SU-DHL-6 (cell line): Measurements from ENCODE around the gene KLK10.
"Not testable (repeated sequence)": the region's sequence is repeated elsewhere in the genome, so short reads cannot be mapped to it uniquely, and the experiment has no call there.

ENCODE experiments used
- H2AFZ ChIP-seq: fragments of 200-600 bp; sonication (generic); 2 replicates; pipeline ENCODE4 v1.6.1; 2014; ENCODE audit warnings: low read depth, mild to moderate bottlenecking, moderate library complexity, mixed read lengths, antibody characterized with exemption, low read length; ENCODE audit not compliant: severe bottlenecking
- H3F3A ChIP-seq: fragments of 200-600 bp; shearing (Covaris generic); 2 replicates; pipeline ENCODE4 v1.6.0; 2016; ENCODE audit warnings: antibody characterized with exemption, mild to moderate bottlenecking; ENCODE audit not compliant: insufficient read depth
- H3K27ac ChIP-seq: fragments of 200-600 bp; sonication (generic); 2 replicates; pipeline ENCODE4 v1.5.1; 2016; ENCODE audit warnings: low read depth, mild to moderate bottlenecking, low read length, moderate library complexity, mixed read lengths
- H3K27me3 ChIP-seq: fragments of 200-600 bp; sonication (generic), shearing (Covaris generic); 2 replicates; pipeline ENCODE4 v1.6.0; 2014; ENCODE audit warnings: mild to moderate bottlenecking, low read length
- H3K36me3 ChIP-seq: fragments of 200-600 bp; sonication (generic); 2 replicates; pipeline ENCODE4 v1.6.1; 2014; ENCODE audit warnings: mild to moderate bottlenecking, low read length, mixed read lengths
- H3K4me2 ChIP-seq: fragments of 300-600, 200-600 bp; shearing (Covaris generic), sonication (generic); 2 replicates; pipeline ENCODE4 v1.6.0; 2014; ENCODE audit warnings: low read length, low read depth, mild to moderate bottlenecking; ENCODE audit not compliant: poor library complexity, severe bottlenecking
- H3K4me3 ChIP-seq: fragments of 200-600 bp; sonication (generic); 2 replicates; pipeline ENCODE4 v1.5.1; 2014; ENCODE audit warnings: antibody characterized with exemption, low read length, mild to moderate bottlenecking, mixed read lengths; ENCODE audit not compliant: insufficient read depth, poor library complexity, severe bottlenecking
- H3K79me2 ChIP-seq: fragments of 200-600 bp; sonication (generic); 2 replicates; pipeline ENCODE4 v1.6.1; 2014; ENCODE audit warnings: mild to moderate bottlenecking, low read length, moderate library complexity; ENCODE audit not compliant: insufficient read depth
- H3K9ac ChIP-seq: fragments of 200-600 bp; sonication (generic); 2 replicates; pipeline ENCODE4 v1.7.0; 2014; ENCODE audit warnings: mild to moderate bottlenecking, low read length
- H3K9me2 ChIP-seq: fragments of 200-600 bp; sonication (generic); replicated peaks from 2 replicates; pipeline ENCODE4 v1.6.1; 2014; ENCODE audit warnings: low read length; ENCODE audit not compliant: insufficient read depth
- H3K9me3 ChIP-seq: fragments of 200-600 bp; sonication (generic); 2 replicates; pipeline ENCODE4 v1.6.1; 2014; ENCODE audit warnings: low read length, mixed read lengths; ENCODE audit not compliant: insufficient read depth
- H4K20me1 ChIP-seq: fragments of 200-600 bp; sonication (generic); 2 replicates; pipeline ENCODE4 v1.6.1; 2014; ENCODE audit warnings: low read depth, mild to moderate bottlenecking, antibody characterized with exemption, low read length, moderate library complexity, mixed read lengths
- CTCF ChIP-seq: fragments of 200-600 bp; sonication (generic); IDR thresholded peaks from one replicate; pipeline ENCODE4 v1.5.1; 2017; ENCODE audit warnings: antibody characterized with exemption, mild to moderate bottlenecking, low read length, moderate library complexity; ENCODE audit not compliant: insufficient read depth, poor library complexity, severe bottlenecking
- EZH2phosphoT487 ChIP-seq: fragments of 200-600 bp; sonication (generic), shearing (Covaris generic); conservative IDR thresholded peaks from 2 replicates; pipeline ENCODE4 v1.6.1; 2018; ENCODE audit warnings: mild to moderate bottlenecking, antibody characterized with exemption, low read length, moderate library complexity, mixed read lengths

KLK10 gene

GRCh38 chr19:50972795-50973376 lies 46.6 kb downstream of the KLK10 start:
- Histone ChIP-seq H3K27ac (no peak overlapping the region), H3K4me3 (no peak overlapping the region), H2AFZ (no peak overlapping the region), H3K9me2 (no peaks in the 10 kb centered on the region), H4K20me1 (no peaks in the 10 kb centered on the region), H3K9me3 (no peaks in the 10 kb centered on the region), H3K36me3 (no peaks in the 10 kb centered on the region), H3K79me2 (no peaks in the 10 kb centered on the region), H3F3A (no peaks in the 10 kb centered on the region), H3K27me3 (no peaks in the 10 kb centered on the region), H3K9ac (no peak overlapping the region), H3K4me2 (no peak overlapping the region)
- no peak for TF ChIP-seq CTCF
- no peak for TF ChIP-seq EZH2phosphoT487

GRCh38 chr19:50969810-50970209 lies 49.7 kb downstream of the KLK10 start:
- not testable (repeated sequence) for H4K20me1 ChIP-seq, H2AFZ ChIP-seq, H3F3A ChIP-seq, H3K9ac ChIP-seq, H3K4me2 ChIP-seq, H3K79me2 ChIP-seq, H3K27ac ChIP-seq, H3K9me2 ChIP-seq, H3K36me3 ChIP-seq, H3K27me3 ChIP-seq, H3K4me3 ChIP-seq, H3K9me3 ChIP-seq

GRCh38 chr19:50969413-50969760 lies 50.1 kb downstream of the KLK10 start, which contains the start of gene KLK6:
Gene KLK6 (minus strand): TSS chr19:50969591. CDS start chr19:50968104, 1,487 bp downstream.
- Histone ChIP-seq H4K20me1 (no peaks in the 10 kb centered on the region), H3K9me2 (no peaks in the 10 kb centered on the region), H2AFZ (no peak within 1 kb of the TSS), H3F3A (no peaks in the 10 kb centered on the region), H3K9me3 (no peaks in the 10 kb centered on the region), H3K27me3 (no peaks in the 10 kb centered on the region), H3K79me2 (no peaks in the 10 kb centered on the region), H3K4me2 (no peak within 1 kb of the TSS), H3K4me3 (no peak within 1 kb of the TSS), H3K36me3 (no peaks in the 10 kb centered on the region), H3K9ac (no peak within 1 kb of the TSS), H3K27ac (no peak within 1 kb of the TSS)
- no peak for TF ChIP-seq CTCF
- TF ChIP-seq EZH2phosphoT487, result no peak

- no peak overlapping the region for H3K4me2 ChIP-seq
- H3K27me3 ChIP-seq, result no peaks in the 10 kb centered on the region
- H3F3A ChIP-seq, result no peaks in the 10 kb centered on the region
- no peaks in the 10 kb centered on the region for H3K79me2 ChIP-seq
- no peaks in the 10 kb centered on the region for H4K20me1 ChIP-seq
- H3K9me3 ChIP-seq, result no peaks in the 10 kb centered on the region
- no peaks in the 10 kb centered on the region for H3K9me2 ChIP-seq
- no peak overlapping the region for H3K27ac ChIP-seq
- no peak overlapping the region for H3K9ac ChIP-seq
- no peak overlapping the region for H3K4me3 ChIP-seq
- H2AFZ ChIP-seq, result no peak overlapping the region
- H3K36me3 ChIP-seq, result no peaks in the 10 kb centered on the region
- no peak for TF ChIP-seq EZH2phosphoT487
- TF ChIP-seq CTCF, result no peak
Measured at GRCh38 chr19:50968716-50969412, 50.6 kb downstream of the KLK10 start.
